Keratinocyte (primary cell): ENCODE results near the gene RSAD1. TPM values are rescaled to one million over a fixed set of nuclear protein-coding genes. Genes with fewer than 3 reads are reported as not detected.

ENCODE experiments used
- DNase-seq: peaks from one replicate; pipeline ENCODE4 v3.0.0-alpha.2; 2011; ENCODE audit warnings: low read depth, missing footprints, low spot score
- FAIRE-seq: peaks from 2 replicates; lab custom pipeline; 2011; peaks lifted over from hg19 to GRCh38; lab: Jason Lieb, UNC
- H2AFZ ChIP-seq: 2 replicates; pipeline ENCODE4 v1.6.0; 2012; ENCODE audit warnings: low read length, control low read depth, inconsistent platforms; ENCODE audit not compliant: control insufficient read depth
- H3K27ac ChIP-seq: 2 replicates; pipeline ENCODE4 v1.5.1; 2011; ENCODE audit warnings: low read length; ENCODE audit not compliant: control insufficient read depth, insufficient read depth
- H3K27me3 ChIP-seq: 3 replicates; pipeline ENCODE4 v1.6.0; 2011; ENCODE audit warnings: low read length; ENCODE audit not compliant: control insufficient read depth, insufficient read depth; ENCODE audit errors: extremely low read depth
- H3K36me3 ChIP-seq, 2 experiments: 2 replicates in 1 of 2; 3 replicates in 1 of 2; pipeline ENCODE4 v1.5.1; 2011; ENCODE audit warnings: low read length in 2 of 2, mild to moderate bottlenecking in 1 of 2; ENCODE audit not compliant: control insufficient read depth in 2 of 2, insufficient read depth in 2 of 2; ENCODE audit errors: extremely low read depth in 1 of 2
- H3K4me1 ChIP-seq: 3 replicates; pipeline ENCODE4 v1.5.1; 2011; ENCODE audit warnings: low read length; ENCODE audit not compliant: control insufficient read depth, insufficient read depth; ENCODE audit errors: extremely low read depth
- H3K4me2 ChIP-seq: 3 replicates; pipeline ENCODE4 v1.6.0; 2011; ENCODE audit warnings: low read depth, low read length; ENCODE audit not compliant: control insufficient read depth, insufficient read depth; ENCODE audit errors: extremely low read depth
- H3K4me3 ChIP-seq, 3 experiments: fragments of 200-600 bp in 1 of 3; sonication (generic) in 1 of 3; 2 replicates in 2 of 3; 3 replicates in 1 of 3; pipeline ENCODE4 v1.5.1; 2011 to 2016; ENCODE audit warnings: low read length in 3 of 3, mild to moderate bottlenecking in 3 of 3, control low read depth in 2 of 3, inconsistent platforms in 1 of 3, low read depth in 1 of 3, mixed read lengths in 1 of 3, mixed run types in 1 of 3, moderate library complexity in 1 of 3; ENCODE audit not compliant: control insufficient read depth in 2 of 3, insufficient read depth in 2 of 3; ENCODE audit errors: extremely low read depth in 1 of 3
- H3K79me2 ChIP-seq: 2 replicates; pipeline ENCODE4 v1.6.0; 2012; ENCODE audit warnings: low read length; ENCODE audit not compliant: control insufficient read depth, insufficient read depth
- H3K9ac ChIP-seq: 3 replicates; pipeline ENCODE4 v1.6.0; 2011; ENCODE audit warnings: low read length; ENCODE audit not compliant: control insufficient read depth, insufficient read depth; ENCODE audit errors: extremely low read depth
- H3K9me1 ChIP-seq: 3 replicates; pipeline ENCODE4 v1.6.0; 2011; ENCODE audit warnings: low read length; ENCODE audit not compliant: control insufficient read depth, insufficient read depth; ENCODE audit errors: extremely low read depth
- H3K9me3 ChIP-seq: 2 replicates; pipeline ENCODE4 v1.5.1; 2012; ENCODE audit warnings: low read depth, low read length; ENCODE audit not compliant: control insufficient read depth
- H4K20me1 ChIP-seq: 3 replicates; pipeline ENCODE4 v1.6.0; 2011; ENCODE audit warnings: low read length; ENCODE audit not compliant: control insufficient read depth, insufficient read depth; ENCODE audit errors: extremely low read depth
- CTCF ChIP-seq, 3 experiments: IDR thresholded peaks in 1 of 3; conservative IDR thresholded peaks in 1 of 3; optimal IDR thresholded peaks in 1 of 3; 2 replicates in 2 of 3; 3 replicates in 1 of 3; pipeline versions ENCODE3 to v1.5.1; 2011; ENCODE audit warnings: low read length in 3 of 3, mild to moderate bottlenecking in 3 of 3, moderate library complexity in 2 of 3, control low read depth in 1 of 3, inconsistent platforms in 1 of 3; ENCODE audit not compliant: insufficient read depth in 2 of 3; ENCODE audit errors: extremely low read depth in 1 of 3
- EZH2 ChIP-seq: IDR thresholded peaks from one replicate; pipeline ENCODE4 v1.6.1; 2012; ENCODE audit warnings: inconsistent platforms, mild to moderate bottlenecking, low read length, moderate library complexity
- dilution Hi-C: fragments of 300-500 bp; cut with MboI; formaldehyde crosslinking; loops from one replicate; pipeline ENCODE4 v1.7.0; 2020; ENCODE audit warnings: low sequenced_read_pairs; ENCODE audit not compliant: extremely low pct_ligation_motif_present
- polyA plus RNA-seq, 5 experiments: library from polyadenylated mRNA; depleted of rRNA in 3 of 5; stranded (reverse) in 3 of 5; stranded (forward) in 1 of 5; unstranded in 1 of 5; fragments of >200 nt; gene quantifications; 1 replicate in 1 of 5; 2 replicates in 3 of 5; 3 replicates in 1 of 5; pipeline versions ENCODE4 v1.2.1 to v1.2.3, GENCODE V29; 2011 to 2012; ENCODE audit warnings: missing spikeins in 2 of 5, low read depth in 1 of 5, low replicate concordance in 1 of 5

The RSAD1 gene
- polyA plus RNA-seq, 1 donor (not counting 4 experiments of a cell fraction or from before 2014, with no cell fraction given): 28.2 TPM

GRCh38 chr17:50499270-50499669, 20.6 kb downstream of the RSAD1 start:
- H3K27me3 ChIP-seq: no peaks in the 10 kb centered on the region
- DNase-seq: no peak
- H3K9me3 ChIP-seq: no peaks in the 10 kb centered on the region
- dilution Hi-C loops: no loop called here
- no peaks in the 10 kb centered on the region for H4K20me1 ChIP-seq
- TF ChIP-seq CTCF (optimal IDR thresholded peaks at IDR 0.05 in 1 of 3, IDR thresholded peaks at IDR 0.05 in 1 of 3, conservative IDR thresholded peaks at IDR 0.05 in 1 of 3; ENCODE audit: extremely low read depth in 1 of 3, insufficient read depth in 2 of 3, low read length in 3 of 3) (no peak), EZH2 (no peak)
- no peaks in the 10 kb centered on the region for H3K36me3 ChIP-seq
- no peaks in the 10 kb centered on the region for H3K79me2 ChIP-seq
- H3K4me3 ChIP-seq: no peak overlapping the region
- peaks cover 18% of the 10 kb centered on the region for H3K4me1 ChIP-seq
- H2AFZ ChIP-seq: no peak overlapping the region
- no peak overlapping the region for H3K9ac ChIP-seq
- no peak overlapping the region for H3K27ac ChIP-seq
- no peak overlapping the region for H3K4me2 ChIP-seq
- H3K9me1 ChIP-seq: no peaks in the 10 kb centered on the region
- FAIRE-seq: no peak

- Histone ChIP-seq H4K20me1 (no peaks in the 10 kb centered on the region), H3K4me1 (peaks cover 23% of the 10 kb centered on the region), H3K27me3 (no peaks in the 10 kb centered on the region), H3K4me3 (no peak overlapping the region), H3K9me1 (no peaks in the 10 kb centered on the region), H3K36me3 (no peaks in the 10 kb centered on the region), H3K4me2 (no peak overlapping the region), H3K79me2 (no peaks in the 10 kb centered on the region), H3K9me3 (no peaks in the 10 kb centered on the region), H2AFZ (no peak overlapping the region), H3K9ac (no peak overlapping the region), H3K27ac (no peak overlapping the region)
- dilution Hi-C loops: no loop called here
- FAIRE-seq: no peak
- DNase-seq: no peak
- TF ChIP-seq CTCF (optimal IDR thresholded peaks at IDR 0.05 in 1 of 3, IDR thresholded peaks at IDR 0.05 in 1 of 3, conservative IDR thresholded peaks at IDR 0.05 in 1 of 3; ENCODE audit: extremely low read depth in 1 of 3, insufficient read depth in 2 of 3, low read length in 3 of 3) (no peak), EZH2 (no peak)
Observed at GRCh38 chr17:50499721-50500120, 21.1 kb downstream of the RSAD1 start.
